LHCN-M2 (cell line): ENCODE results near the gene JMJD4. TPM values are rescaled to one million over a fixed set of nuclear protein-coding genes. Genes with fewer than 3 reads are reported as not detected.
A peak's percentile ranks its signal among the peaks of the same experiment; 100 is the strongest.

Source experiments
- DNase-seq: peaks from one replicate; pipeline ENCODE4 v3.0.0-alpha.2; 2012; ENCODE audit warnings: low read depth
- total RNA-seq: library from RNA; depleted of rRNA; stranded (reverse); fragments of >200 nt; gene quantifications from 2 replicates; pipeline ENCODE4 v1.2.3, GENCODE V29; 2014

JMJD4 gene
- total RNA-seq, 1 experiment from 2014 or later: 30.2 TPM

- peak; percentile 56 for DNase-seq
These were observed 19.1 kb upstream of the JMJD4 start for GRCh38 chr1:227753999-227754711.

GRCh38 chr1:227749916-227750710, 15.0 kb upstream of the JMJD4 start:
- DNase-seq: no peak

GRCh38 chr1:227749225-227749624, 14.1 kb upstream of the JMJD4 start:
- no peak for DNase-seq

GRCh38 chr1:227748496-227749182, 13.5 kb upstream of the JMJD4 start:
- no peak for DNase-seq

- DNase-seq: no peak
These were observed 12.9 kb upstream of the JMJD4 start for GRCh38 chr1:227747948-227748495.

- no peak for DNase-seq
These were observed 12.3 kb upstream of the JMJD4 start for GRCh38 chr1:227747382-227747781.

- DNase-seq: no peak
These were observed 11.6 kb upstream of the JMJD4 start for GRCh38 chr1:227746676-227747075.

- DNase-seq: no peak
These were observed 10.6 kb upstream of the JMJD4 start for GRCh38 chr1:227745568-227746265.

GRCh38 chr1:227744668-227745067, 9.6 kb upstream of the JMJD4 start:
- DNase-seq: no peak

- no peak for DNase-seq
These were observed 7.9 kb upstream of the JMJD4 start for GRCh38 chr1:227742738-227743715.

- DNase-seq: no peak
These were observed 6.2 kb upstream of the JMJD4 start for GRCh38 chr1:227741166-227741870.

- no peak for DNase-seq
These were observed 5.4 kb upstream of the JMJD4 start for GRCh38 chr1:227740401-227740960.

GRCh38 chr1:227739636-227740035, 4.5 kb upstream of the JMJD4 start:
- no peak for DNase-seq

GRCh38 chr1:227738820-227739219, 3.7 kb upstream of the JMJD4 start:
- no peak for DNase-seq

GRCh38 chr1:227736814-227737432, 1.8 kb upstream of the JMJD4 start:
- no peak for DNase-seq

GRCh38 chr1:227735539-227736285, 610 bp upstream of the JMJD4 start:
- no peak for DNase-seq

- no peak for DNase-seq
These were observed 601 bp downstream of the JMJD4 start for GRCh38 chr1:227734546-227734855.
